ENCODE measurements around the gene PLEKHH1.
"Not testable (repeated sequence)": the region's sequence is repeated elsewhere in the genome, so short reads cannot be mapped to it uniquely, and the experiment has no call there.

The PLEKHH1 gene

DNA sequence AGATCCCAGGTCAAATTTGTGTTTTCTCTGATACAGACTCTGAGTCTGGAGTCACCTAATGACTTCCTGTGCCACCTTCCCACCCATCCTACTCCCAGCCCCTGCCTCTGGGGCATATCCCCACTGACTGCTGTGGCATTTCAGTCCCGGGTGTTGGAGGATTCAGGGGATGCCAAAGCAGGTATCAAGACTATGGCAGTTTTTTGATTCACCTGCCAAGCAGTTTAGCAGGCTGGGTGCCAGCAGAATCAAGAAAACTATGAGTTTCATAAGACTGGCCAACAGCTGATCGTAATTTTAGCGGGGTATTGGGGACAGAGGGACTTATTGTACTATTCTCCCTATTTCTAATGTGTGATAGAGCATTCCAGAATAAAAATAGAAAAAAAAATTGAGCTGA, 4.6 kb downstream of the PLEKHH1 start:
- DNase-seq: no peak

DNA sequence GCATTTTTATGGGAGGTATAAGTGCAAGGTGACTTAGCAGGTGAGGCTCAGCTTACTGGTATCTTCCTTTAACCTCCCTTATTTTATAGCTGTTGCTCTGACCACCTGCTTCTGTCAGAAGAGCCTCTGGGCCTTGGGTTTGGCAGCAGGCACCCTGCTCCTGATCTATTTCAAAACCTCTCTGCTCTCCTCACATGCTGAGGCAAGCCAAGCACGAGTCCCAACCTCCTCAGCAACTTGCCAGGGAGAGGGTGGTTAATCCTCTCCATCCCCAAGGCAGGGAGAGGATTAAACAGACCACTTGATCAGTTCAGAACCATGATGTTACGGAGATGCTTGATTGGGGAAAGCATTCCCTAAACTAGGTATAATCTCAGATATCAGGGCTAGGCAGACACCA, 5.4 kb downstream of the PLEKHH1 start:
- no peak for DNase-seq

- DNase-seq: no peak
Observed at GRCh38 chr14:67539116-67539515, 6.0 kb downstream of the PLEKHH1 start.

DNA sequence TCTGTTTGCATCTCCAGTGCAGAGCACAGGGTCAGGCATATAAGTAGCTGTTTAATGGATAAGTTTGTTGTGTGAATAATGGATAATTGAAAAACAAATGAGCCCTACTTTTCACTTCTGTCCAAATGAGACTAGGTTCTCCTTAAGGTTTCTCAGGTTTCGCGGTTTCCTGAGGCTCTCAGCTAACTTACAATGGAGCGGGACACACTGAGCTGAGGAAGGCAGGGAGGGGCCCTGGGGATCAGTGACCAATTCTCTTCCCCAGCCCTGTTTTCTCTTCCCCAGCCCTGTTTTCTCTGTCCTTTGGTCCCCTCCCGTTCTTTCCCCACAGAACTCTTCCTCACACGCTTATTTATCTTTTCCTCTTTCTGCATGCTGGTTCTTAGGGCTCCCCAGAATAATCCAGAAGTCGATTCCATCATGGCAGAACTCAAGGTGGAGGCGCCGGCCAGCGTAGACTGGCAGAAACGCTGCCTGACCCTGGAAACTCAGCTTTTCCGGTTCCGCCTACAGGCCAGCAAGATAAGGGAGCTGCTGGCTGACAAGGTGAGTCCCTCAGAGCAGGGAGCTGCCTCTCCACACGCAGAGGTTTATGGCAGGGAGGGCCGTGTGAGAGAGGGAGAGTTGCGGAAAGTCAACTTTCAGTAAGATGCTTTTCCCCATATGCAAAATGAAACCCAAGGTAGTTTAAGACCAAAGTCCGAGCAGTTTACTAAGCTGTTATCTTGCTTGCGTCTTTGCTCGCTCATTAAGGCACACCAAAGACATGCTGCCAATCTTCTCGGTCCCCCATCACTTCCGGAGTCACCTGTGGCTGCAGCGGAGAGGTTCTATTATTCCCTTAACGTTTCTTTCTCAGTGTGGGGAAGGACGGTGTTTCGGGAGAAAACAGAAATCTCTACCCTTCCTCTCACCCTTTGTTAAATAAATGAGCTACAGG, 8.6 kb downstream of the PLEKHH1 start:
- no peak for DNase-seq

- not testable (repeated sequence) for DNase-seq
Observed at GRCh38 chr14:67542620-67543019, 9.5 kb downstream of the PLEKHH1 start.

DNA sequence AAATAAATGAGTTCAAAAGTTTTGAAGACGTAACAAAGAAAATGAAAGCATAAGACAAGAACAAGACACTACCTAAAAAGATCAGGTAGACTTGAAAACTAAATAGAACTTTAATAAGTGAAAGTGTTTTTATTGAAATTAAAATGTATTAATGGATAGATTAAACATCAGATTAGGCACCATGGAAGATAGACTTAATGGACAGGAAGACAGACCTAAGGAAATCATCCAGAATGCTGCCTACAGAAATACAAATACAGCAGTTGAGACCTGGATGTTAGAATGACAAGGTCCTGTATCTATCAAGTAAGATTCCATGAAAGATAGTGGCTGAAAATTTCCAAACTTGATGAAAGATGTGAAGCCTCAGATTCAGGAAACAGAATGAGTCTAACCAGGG, 11.5 kb downstream of the PLEKHH1 start:
- DNase-seq: no peak

- DNase-seq: no peak
Observed at GRCh38 chr14:67547224-67547780, 14.2 kb downstream of the PLEKHH1 start.

GRCh38 chr14:67549734-67550133, 16.6 kb downstream of the PLEKHH1 start:
- DNase-seq: no peak

DNA sequence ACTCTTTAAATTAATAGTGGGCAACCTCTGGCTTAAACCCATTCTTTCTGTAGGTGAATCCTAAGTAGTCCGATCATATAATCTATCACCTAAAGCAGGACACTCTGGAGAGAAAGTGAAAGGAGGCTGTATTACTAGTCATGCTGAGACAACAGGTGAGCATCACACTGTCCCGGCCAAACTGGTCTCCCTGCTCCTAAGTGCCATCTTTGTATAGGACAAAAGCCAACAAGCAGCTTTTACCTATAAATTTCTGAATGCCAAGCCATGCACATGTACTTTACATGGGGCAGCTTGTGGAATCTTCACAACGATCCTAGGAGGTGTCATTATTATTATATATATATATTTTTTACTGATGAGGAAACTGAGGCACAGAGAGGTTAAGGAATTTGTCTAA, 18.0 kb downstream of the PLEKHH1 start:
- no peak for DNase-seq

GRCh38 chr14:67551940-67552339, 18.9 kb downstream of the PLEKHH1 start:
- no peak for DNase-seq

DNA sequence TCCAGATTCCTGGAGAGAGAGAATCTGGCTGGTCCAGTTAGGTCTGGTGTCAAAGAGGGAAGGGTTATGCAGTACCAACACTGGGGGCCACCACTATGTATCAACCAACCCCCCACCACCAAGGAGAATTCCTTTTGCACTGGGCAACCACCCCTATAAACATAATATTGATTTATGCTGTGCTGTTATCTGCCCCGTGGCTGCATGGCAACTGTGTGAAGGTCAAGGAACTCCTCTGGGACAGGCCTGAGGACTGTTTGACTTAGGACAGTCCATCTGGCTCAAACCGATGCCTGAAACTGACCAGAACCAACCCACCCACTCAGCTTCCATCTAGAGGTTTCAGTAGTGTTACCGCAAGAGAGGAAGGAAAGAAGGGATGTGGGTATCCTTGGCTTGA, 20.5 kb downstream of the PLEKHH1 start:
- DNase-seq: no peak

- DNase-seq: no peak
Observed at GRCh38 chr14:67554341-67554740, 21.3 kb downstream of the PLEKHH1 start.

GRCh38 chr14:67555518-67556090, 22.5 kb downstream of the PLEKHH1 start:
- DNase-seq: no peak

DNA sequence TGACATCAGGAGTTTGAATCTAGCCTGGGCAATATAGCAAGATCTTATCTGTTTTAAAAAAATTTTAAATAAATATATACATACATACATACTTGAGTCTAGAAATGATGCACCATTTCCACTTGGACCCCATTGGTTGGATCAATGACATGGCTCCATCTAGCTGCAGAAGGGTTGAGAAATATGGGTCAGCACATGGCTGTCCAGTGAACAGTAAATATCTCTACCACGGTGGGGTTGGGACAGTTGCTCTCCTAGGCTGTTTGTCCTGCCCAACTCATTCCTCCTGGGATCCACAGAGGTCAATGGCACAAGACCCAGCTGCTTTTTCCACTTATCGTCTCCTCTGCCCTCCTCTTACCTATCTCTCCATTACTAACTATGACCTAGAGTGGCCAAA, 23.6 kb downstream of the PLEKHH1 start:
- no peak for DNase-seq

GRCh38 chr14:67557118-67557517, 24.0 kb downstream of the PLEKHH1 start:
- DNase-seq: no peak

GRCh38 chr14:67557656-67558055, 24.6 kb downstream of the PLEKHH1 start:
- DNase-seq: no peak

GRCh38 chr14:67559639-67560038, 26.5 kb downstream of the PLEKHH1 start:
- no peak for DNase-seq

DNA sequence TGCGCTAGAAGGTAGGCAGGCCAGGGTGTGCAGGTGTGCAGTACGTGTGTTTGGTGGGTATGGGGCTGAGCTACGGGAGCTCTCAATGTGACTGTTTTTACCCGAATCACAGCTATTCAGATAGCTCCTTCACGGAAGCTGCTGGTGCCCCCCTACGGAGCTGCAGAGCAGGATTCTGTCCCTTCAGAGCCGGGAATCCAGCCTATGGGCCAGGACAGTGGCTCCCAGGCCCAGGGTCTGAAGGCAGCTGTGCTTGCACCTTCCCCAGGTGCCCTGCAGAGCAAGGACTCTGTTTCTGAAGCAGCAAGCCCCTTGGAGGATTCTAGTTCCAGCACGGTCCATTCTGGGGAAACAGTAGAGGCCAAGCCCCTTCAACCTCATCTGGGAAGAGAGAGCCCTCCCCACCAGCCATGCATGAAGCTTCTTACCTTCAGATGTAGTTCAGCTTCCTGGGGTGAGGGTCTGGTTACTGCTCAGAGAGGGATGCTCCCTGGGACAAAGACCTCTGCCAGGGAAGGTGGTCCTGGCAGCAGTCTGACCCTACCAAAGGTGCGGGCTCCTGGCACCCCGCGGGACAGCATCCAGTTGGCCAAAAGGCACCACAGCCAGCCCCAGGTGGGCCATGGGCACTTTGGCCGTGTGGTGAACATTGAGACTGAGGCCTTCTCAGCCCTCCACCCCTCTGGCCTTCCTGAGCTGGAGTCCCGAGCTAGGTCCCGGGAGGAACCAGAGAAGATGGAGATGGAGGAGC, 29.1 kb downstream of the PLEKHH1 start:
- DNase-seq: no peak

DNA sequence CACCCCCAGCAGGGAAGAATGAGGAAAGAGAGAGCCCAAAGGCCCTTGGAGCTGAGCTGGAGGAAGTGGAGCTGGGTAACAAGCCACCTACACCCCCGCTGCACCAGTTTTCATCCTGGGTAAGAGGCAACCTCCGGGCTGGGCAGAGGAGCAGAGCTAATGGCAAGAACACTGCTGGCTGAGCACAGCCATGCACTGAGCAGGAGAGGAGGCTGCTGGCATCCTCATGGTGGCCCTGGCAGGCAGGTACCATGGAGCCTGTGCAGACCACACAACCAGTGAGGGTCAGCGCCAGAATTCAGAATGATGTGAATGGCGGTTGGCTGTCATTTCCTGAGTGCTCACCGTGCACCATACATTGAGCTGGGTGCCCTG, 29.7 kb downstream of the PLEKHH1 start:
- no peak for DNase-seq

DNA sequence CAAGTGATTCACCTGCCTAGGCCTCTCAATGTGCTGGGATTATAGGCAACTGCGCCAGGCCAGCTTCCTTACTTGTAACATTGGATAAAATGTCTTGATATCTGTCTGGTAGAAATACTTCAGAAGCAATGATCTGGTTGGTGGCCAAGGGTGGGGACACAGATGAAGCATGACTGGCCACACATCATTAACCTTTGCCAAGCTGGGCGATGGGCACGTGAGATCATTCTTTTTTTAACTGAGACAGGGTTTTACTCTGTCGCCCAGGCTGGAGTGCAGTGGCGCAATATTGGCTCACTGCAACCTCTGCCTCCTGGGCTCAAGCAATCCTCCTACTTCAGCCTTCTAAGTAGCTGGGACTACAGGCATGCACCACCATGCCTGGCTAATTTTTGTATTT, 31.1 kb downstream of the PLEKHH1 start:
- DNase-seq: no peak

- DNase-seq: no peak
Observed at GRCh38 chr14:67566908-67567307, 33.8 kb downstream of the PLEKHH1 start.

DNA sequence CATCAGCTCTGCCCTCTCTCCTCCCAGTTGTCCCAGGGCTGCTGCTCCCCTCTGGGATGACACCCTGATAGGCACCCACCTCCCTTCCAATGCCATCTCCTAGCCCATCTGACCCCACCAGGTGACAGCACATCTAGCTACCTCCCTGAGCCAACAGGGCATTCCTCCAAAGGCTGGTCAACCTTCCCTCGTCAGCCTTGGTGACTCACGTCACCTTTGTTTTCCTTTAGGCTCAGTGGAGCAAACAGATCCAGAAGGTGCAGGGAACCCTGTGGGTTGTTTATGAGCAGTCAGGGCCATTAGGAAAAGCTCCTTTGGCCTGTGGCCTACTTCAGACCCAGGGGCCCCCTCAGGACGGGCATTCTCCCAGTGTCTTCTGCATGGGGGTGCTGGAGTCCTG, 34.6 kb downstream of the PLEKHH1 start:
- no peak for DNase-seq

DNA sequence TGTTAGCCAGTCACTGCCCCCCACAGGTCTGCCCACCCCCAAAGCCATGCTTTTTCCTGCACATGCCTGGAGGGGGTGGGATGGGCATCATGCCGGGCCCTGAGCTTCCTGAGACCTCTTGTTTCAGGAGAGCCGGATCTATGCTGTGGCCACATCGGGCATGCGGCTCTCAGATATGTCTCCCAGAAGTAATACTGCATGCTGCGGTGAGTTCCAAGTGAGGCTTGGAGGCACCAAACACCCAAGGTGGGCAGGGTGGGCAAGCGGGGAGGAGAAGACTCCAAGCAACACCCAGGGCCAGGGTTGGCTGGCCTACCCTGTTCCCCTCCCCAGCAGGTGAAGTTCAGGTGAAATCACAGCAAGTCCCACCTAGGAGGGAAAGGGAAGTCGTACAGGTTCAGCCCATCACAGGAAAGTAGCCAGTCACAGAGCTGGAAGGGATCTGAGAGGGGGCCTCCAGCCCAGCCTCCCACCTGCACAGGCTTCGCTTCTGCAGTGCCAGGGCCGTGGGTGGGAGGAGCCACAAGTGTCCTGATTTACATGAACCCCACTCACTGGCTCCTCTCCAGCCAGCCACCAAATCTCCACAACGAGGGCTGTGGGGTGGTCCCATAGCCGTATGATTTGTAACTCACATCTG, 36.0 kb downstream of the PLEKHH1 start:
- no peak for DNase-seq

All from stimulated activated CD8-positive, alpha-beta memory T cell treated with anti-CD3 and anti-CD28 coated beads, Interleukin-4, amount 100 ng/mL, for 48 hours (primary cell).